Cerebellar nuclear complex (tissue), 1 donor: ENCODE data around the gene SPNS3.

Experiments
- DNase-seq, 2 experiments: peaks; one replicate each; lab custom pipeline; 2025; lab: John Stamatoyannopoulos, UW

Gene SPNS3

GRCh38 chr17:4465786-4466185 is 32.0 kb downstream of the SPNS3 start:
- DNase-seq, result no peak

- no peak for DNase-seq
Measured at GRCh38 chr17:4467287-4467686, 33.5 kb downstream of the SPNS3 start.

GRCh38 chr17:4469552-4469951 is 35.8 kb downstream of the SPNS3 start:
- DNase-seq, result no peak

- no peak for DNase-seq
Measured at GRCh38 chr17:4472286-4472685, 38.5 kb downstream of the SPNS3 start.

GRCh38 chr17:4474093-4474492 is 40.4 kb downstream of the SPNS3 start:
- DNase-seq, result peak; percentile 66 to 86

GRCh38 chr17:4475001-4475400 is 41.3 kb downstream of the SPNS3 start:
- DNase-seq, result no peak

GRCh38 chr17:4475463-4475862 is 41.7 kb downstream of the SPNS3 start:
- no peak for DNase-seq

- no peak for DNase-seq
Measured at GRCh38 chr17:4476017-4476416, 42.3 kb downstream of the SPNS3 start.

- DNase-seq, result no peak
Measured at GRCh38 chr17:4476511-4477070, 42.9 kb downstream of the SPNS3 start.

GRCh38 chr17:4477255-4477791 is 43.6 kb downstream of the SPNS3 start:
- no peak for DNase-seq

- no peak for DNase-seq
Measured at GRCh38 chr17:4478318-4478830, 44.6 kb downstream of the SPNS3 start.

- no peak for DNase-seq
Measured at GRCh38 chr17:4479340-4479981, 45.7 kb downstream of the SPNS3 start.

GRCh38 chr17:4479982-4480751 is 46.4 kb downstream of the SPNS3 start:
- DNase-seq, result no peak

- no peak for DNase-seq
Measured at GRCh38 chr17:4480929-4481898, 47.5 kb downstream of the SPNS3 start.

- no peak for DNase-seq
Measured at GRCh38 chr17:4482338-4483011, 48.7 kb downstream of the SPNS3 start.

GRCh38 chr17:4483012-4483840 is 49.5 kb downstream of the SPNS3 start:
- no peak for DNase-seq

- no peak for DNase-seq
Measured at GRCh38 chr17:4485676-4486646, 52.2 kb downstream of the SPNS3 start.

GRCh38 chr17:4487296-4487695 is 53.6 kb downstream of the SPNS3 start:
- DNase-seq, result no peak
